Measurements from ENCODE around the gene NDUFA6. TPM values are rescaled to one million over a fixed set of nuclear protein-coding genes. Genes with fewer than 3 reads are reported as not detected.
"Not testable (repeated sequence)": the region's sequence is repeated elsewhere in the genome, so short reads cannot be mapped to it uniquely, and the experiment has no call there.

NDUFA6 gene
- 138 and 166 TPM in 2 replicates for total RNA-seq (2021)
- Bru-seq, nascent RNA, result percentile 96 among the genes with signal in this experiment
- percentile 94 among the genes with signal in this experiment for BruChase-seq, experiment 1, labeled RNA remaining after a 2-hour chase
- percentile 97 among the genes with signal in this experiment for BruChase-seq, experiment 2, labeled RNA remaining after a 6-hour chase
- long read RNA-seq, transcript NDUFA6-201 (2 exons, 475 nt), result minor isoform, 6 of 399 reads
- long read RNA-seq, transcript NDUFA6-202 (3 exons, 1,256 nt), result major isoform, 385 of 399 reads
- long read RNA-seq, partial matches to known transcripts, result 1 of 399 reads
- long read RNA-seq, other reads (novel, unspliced or antisense), result 7 of 399 reads

DNA sequence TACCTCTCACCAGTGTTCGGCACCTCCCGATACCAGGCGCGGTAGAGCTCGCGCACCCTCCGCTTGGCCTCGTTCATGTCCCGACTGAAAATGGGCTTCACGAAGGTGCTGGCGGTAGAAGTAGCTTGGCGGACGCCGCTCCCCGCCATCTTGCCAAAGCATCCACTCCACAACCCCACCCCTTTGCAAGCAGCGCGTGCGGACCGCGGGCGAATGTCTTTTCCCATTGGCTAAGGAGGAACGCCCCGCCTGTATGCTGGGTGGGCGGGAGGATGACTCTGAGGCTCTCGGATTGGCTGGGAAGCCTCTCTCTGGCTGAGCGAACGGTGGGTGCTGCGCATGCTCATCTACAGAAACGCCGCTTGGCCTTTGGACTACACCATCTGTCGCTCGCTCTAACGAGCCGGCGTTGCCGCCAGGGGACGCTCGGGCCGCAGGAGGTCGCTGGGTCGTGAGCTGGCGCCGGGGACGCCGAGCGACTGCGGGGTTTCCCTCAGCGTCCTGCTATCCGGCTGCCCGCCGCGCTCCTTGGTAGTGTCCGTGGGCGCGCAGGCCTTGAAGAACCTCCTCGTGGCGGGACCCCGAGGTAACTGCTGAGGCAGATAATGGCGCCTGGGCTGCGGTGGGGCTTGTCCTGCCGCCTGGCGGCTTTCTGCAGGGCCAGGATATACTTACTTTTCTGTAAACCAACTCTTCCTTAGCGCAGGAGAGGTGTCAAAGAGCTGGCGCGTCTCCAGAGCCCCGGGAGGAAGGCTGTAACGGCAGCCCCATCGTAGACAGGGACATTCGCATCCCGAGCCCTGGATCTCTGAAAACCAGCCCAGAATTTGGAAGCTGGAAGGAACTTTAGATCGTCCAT is at the start of gene NDUFA6:
NDUFA6 (minus strand) TSS at position 177 of the 859 bp plus-strand sequence; CDS start at position 149, 28 bp downstream.
- DNase-seq (ENCODE audit: low spot score), result peak; percentile 100
- BruUV-seq (replicated peaks), result no TSS peak
- ChIA-PET CTCF (interaction anchor here (0.7 to 2.2 kb wide), 7 partner anchors 13 to 353 kb away, joined by 3 to 20 read pairs (median 3); partner anchors contain the start of genes CENPM and NAGA), POLR2A (ENCODE audit: low non-redundant PET) (interaction anchor here (0.6 to 0.8 kb wide), 2 partner anchors 353 to 499 kb away, joined by 3 to 8 read pairs; no protein-coding TSS in a partner anchor)
- Histone ChIP-seq H3K27ac (ENCODE audit: low read depth, low read length, poor library complexity, severe bottlenecking) (peak within 1 kb of the TSS; percentile 97), H3K4me1 (ENCODE audit: insufficient read depth, low read length, poor library complexity, severe bottlenecking) (peaks cover 15% of the 10 kb centered on the region), H3K27me3 (replicated peaks; ENCODE audit: insufficient read depth, low read depth, low read length, poor library complexity) (no peaks in the 10 kb centered on the region), H3K4me3 (ENCODE audit: low read depth, low read length, poor library complexity, severe bottlenecking) (peak within 1 kb of the TSS; percentile 74), H3K36me3 (ENCODE audit: insufficient read depth, low read length, poor library complexity, severe bottlenecking) (peaks cover 28% of the 10 kb centered on the region), H3K9me3 (ENCODE audit: low read depth, low read length, poor library complexity, severe bottlenecking) (peaks cover 8% of the 10 kb centered on the region)
- intact Hi-C loops (cut with micrococcal nuclease; ENCODE audit: unreplicated experiment), result loop anchor here (1.0 to 2.0 kb wide), 3 partner anchors 21 to 354 kb away; partner anchors contain the start of gene NAGA
- TF ChIP-seq, protein P1, sequence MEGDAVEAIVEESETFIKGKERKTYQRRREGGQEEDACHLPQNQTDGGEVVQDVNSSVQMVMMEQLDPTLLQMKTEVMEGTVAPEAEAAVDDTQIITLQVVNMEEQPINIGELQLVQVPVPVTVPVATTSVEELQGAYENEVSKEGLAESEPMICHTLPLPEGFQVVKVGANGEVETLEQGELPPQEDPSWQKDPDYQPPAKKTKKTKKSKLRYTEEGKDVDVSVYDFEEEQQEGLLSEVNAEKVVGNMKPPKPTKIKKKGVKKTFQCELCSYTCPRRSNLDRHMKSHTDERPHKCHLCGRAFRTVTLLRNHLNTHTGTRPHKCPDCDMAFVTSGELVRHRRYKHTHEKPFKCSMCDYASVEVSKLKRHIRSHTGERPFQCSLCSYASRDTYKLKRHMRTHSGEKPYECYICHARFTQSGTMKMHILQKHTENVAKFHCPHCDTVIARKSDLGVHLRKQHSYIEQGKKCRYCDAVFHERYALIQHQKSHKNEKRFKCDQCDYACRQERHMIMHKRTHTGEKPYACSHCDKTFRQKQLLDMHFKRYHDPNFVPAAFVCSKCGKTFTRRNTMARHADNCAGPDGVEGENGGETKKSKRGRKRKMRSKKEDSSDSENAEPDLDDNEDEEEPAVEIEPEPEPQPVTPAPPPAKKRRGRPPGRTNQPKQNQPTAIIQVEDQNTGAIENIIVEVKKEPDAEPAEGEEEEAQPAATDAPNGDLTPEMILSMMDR (conservative IDR thresholded peaks at IDR 0.05; ENCODE audit: low read depth, low read length), result peak; percentile 92
- TF ChIP-seq EZH2 (IDR thresholded peaks at IDR 0.05; ENCODE audit: borderline replicate concordance, low read depth, low read length, poor library complexity, severe bottlenecking), result no peak

DNA sequence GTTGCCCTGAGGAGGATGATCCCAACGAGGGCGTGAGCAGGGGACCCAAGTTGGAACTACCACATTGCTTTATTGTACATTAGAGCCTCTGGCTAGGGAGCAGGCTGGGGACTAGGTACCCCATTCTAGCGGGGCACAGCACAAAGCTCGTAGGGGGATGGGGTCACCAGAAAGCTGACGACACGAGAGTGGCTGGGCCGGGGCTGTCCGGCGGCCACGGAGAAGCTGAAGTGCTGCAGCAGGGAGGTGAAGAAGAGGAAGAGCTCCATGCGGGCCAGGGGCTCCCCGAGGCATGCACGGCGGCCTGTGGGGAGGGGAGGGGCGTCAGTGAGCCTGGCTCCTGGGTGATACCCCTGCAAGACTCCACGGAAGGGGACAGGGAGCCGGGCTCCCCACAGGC is 49.6 kb upstream of the NDUFA6 start:
- H3K4me1 ChIP-seq (ENCODE audit: insufficient read depth, low read length, poor library complexity, severe bottlenecking); H3K27ac ChIP-seq (ENCODE audit: low read depth, low read length, poor library complexity, severe bottlenecking); DNase-seq (ENCODE audit: low spot score); H3K9me3 ChIP-seq (ENCODE audit: low read depth, low read length, poor library complexity, severe bottlenecking); intact Hi-C loops (cut with micrococcal nuclease; ENCODE audit: unreplicated experiment); H3K36me3 ChIP-seq (ENCODE audit: insufficient read depth, low read length, poor library complexity, severe bottlenecking); POLR2A ChIA-PET (ENCODE audit: low non-redundant PET); CTCF ChIA-PET; H3K4me3 ChIP-seq (ENCODE audit: low read depth, low read length, poor library complexity, severe bottlenecking); H3K27me3 ChIP-seq (replicated peaks; ENCODE audit: insufficient read depth, low read depth, low read length, poor library complexity); BruUV-seq (replicated peaks): not testable (repeated sequence)

DNA sequence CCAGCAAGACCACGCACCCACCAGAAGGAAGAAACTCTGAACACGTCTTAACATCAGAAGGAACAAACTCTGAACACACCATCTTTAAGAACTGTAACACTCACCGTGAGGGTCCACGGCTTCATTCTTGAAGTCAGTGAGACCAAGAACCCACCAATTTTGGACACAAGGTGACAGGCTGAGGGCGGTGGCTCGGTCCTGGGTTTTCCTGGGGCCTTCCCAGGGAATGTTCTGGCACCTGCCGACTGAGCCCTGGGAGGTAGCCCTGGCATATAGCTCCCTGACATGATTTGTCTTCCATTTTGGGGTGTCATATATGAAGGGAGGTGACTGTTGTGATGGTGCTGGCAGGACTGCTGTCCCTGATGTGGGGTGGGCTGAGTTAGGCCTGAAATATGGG is 48.9 kb upstream of the NDUFA6 start:
- H3K36me3 ChIP-seq (ENCODE audit: insufficient read depth, low read length, poor library complexity, severe bottlenecking); H3K9me3 ChIP-seq (ENCODE audit: low read depth, low read length, poor library complexity, severe bottlenecking); CTCF ChIA-PET; POLR2A ChIA-PET (ENCODE audit: low non-redundant PET); intact Hi-C loops (cut with micrococcal nuclease; ENCODE audit: unreplicated experiment); H3K4me3 ChIP-seq (ENCODE audit: low read depth, low read length, poor library complexity, severe bottlenecking); H3K27ac ChIP-seq (ENCODE audit: low read depth, low read length, poor library complexity, severe bottlenecking); DNase-seq (ENCODE audit: low spot score); H3K4me1 ChIP-seq (ENCODE audit: insufficient read depth, low read length, poor library complexity, severe bottlenecking); H3K27me3 ChIP-seq (replicated peaks; ENCODE audit: insufficient read depth, low read depth, low read length, poor library complexity); BruUV-seq (replicated peaks): not testable (repeated sequence)

DNA sequence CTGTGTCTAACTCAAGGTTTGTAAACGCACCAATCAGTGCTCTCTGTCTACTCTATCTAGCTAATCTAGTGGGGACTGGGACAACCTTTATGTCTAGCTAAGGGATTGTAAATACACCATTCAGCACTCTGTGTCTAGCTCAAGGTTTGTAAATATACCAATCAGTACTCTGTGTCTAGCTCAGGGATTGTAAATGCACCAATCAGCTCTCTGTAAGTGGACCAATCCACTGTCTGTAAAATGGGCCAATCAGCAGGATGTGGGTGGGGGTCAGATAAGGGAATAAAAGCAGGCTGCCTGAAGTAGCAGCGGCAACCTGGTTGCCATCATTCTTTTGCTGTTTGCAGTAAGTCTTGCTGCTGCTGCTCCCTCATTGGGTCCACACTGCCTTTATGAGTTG is 48.4 kb upstream of the NDUFA6 start:
- BruUV-seq (replicated peaks), result no TSS peak
- intact Hi-C loops (cut with micrococcal nuclease; ENCODE audit: unreplicated experiment), result no loop called here
- Histone ChIP-seq H3K27ac (ENCODE audit: low read depth, low read length, poor library complexity, severe bottlenecking) (no peak overlapping the region), H3K36me3 (ENCODE audit: insufficient read depth, low read length, poor library complexity, severe bottlenecking) (peaks cover 6% of the 10 kb centered on the region), H3K4me1 (ENCODE audit: insufficient read depth, low read length, poor library complexity, severe bottlenecking) (no peaks in the 10 kb centered on the region), H3K9me3 (ENCODE audit: low read depth, low read length, poor library complexity, severe bottlenecking) (no peaks in the 10 kb centered on the region), H3K4me3 (ENCODE audit: low read depth, low read length, poor library complexity, severe bottlenecking) (no peak overlapping the region), H3K27me3 (replicated peaks; ENCODE audit: insufficient read depth, low read depth, low read length, poor library complexity) (no peaks in the 10 kb centered on the region)
- DNase-seq (ENCODE audit: low spot score), result no peak
- ChIA-PET POLR2A (ENCODE audit: low non-redundant PET) (interaction anchor here (0.7 kb wide), 1 partner anchor 297 kb away, joined by 3 read pairs; no protein-coding TSS in a partner anchor), CTCF (no interaction called here)
- no peak for TF ChIP-seq EZH2 (IDR thresholded peaks at IDR 0.05; ENCODE audit: borderline replicate concordance, low read depth, low read length, poor library complexity, severe bottlenecking)
- TF ChIP-seq, protein P1 (conservative IDR thresholded peaks at IDR 0.05; ENCODE audit: low read depth, low read length), result no peak

Data from A673 (cell line).